Heart left ventricle (tissue), 13 donors: Measurements from ENCODE around the gene COCH.

ENCODE experiments used
- POLR2A ChIP-seq, 2 donors: fragments of 450-650 bp; IDR thresholded peaks; one replicate each; pipeline ENCODE4 v1.6.1; 2017; ENCODE audit warnings: antibody characterized with exemption in 2 of 2, mild to moderate bottlenecking in 2 of 2, moderate library complexity in 2 of 2
- TF ChIP-seq, protein P1 (sequence below), 12 donors: fragments of 200-600 bp; sonication (generic) in 4 of 12; IDR thresholded peaks; one replicate each; pipeline versions ENCODE4 v1.5.0 to v1.8.0; 2018 to 2022; ENCODE audit warnings: antibody characterized with exemption in 12 of 12, mild to moderate bottlenecking in 5 of 12
- donor health status: ischemic (EF 13 %, LVEDD 7.1; RV severe dilation, severe dysfunction).
- donor health status: DM: no; HTN: yes; CAD: no.
- donor health status: DM: no; HTN: no; CAD: no.
- donor health status: ischemic (EF 25% LVEDD 6.9; RV normal size, moderate dysfunction).
- donor health status: ischemic (EF 25% LVEDD 5.7; RV mildly dilated, moderate dysfunction).
- donor health status: ischemic (EF 35%, LVEDD 5.7; RV mildly dilated, moderate dysfunction).
- donor health status: nonischemic (EF 11% LVEDD 7.7; RV severe dilation, severe dysfunction).
- donor health status: DM: yes; HTN: yes; CAD: no.
- donor health status: PGD.
- donor health status: ischemic (EF 29% LVEDD 5.4; RV normal size, mild dysfunction).
- donor health status: nonischemic (EF 23%, LVEDD 6.1; RV moderate dilation, normal function).

DNA sequence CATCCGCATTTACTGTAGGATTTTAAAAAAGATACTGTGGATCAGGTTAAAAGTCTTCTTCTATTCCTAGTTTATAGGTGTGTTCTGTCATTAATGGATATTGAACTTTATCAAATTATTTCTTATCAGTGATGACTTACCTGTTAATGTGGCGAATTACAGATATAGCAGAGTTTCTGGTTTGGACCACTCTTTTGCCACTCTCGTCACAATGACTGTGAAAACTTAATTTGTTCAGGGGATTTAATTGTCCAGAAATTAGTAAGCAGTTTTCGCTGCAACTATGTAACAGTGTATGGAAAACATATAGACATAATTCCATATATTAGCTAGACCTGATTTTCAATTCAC is 14.9 kb downstream of the COCH start:
- TF ChIP-seq, protein P1, sequence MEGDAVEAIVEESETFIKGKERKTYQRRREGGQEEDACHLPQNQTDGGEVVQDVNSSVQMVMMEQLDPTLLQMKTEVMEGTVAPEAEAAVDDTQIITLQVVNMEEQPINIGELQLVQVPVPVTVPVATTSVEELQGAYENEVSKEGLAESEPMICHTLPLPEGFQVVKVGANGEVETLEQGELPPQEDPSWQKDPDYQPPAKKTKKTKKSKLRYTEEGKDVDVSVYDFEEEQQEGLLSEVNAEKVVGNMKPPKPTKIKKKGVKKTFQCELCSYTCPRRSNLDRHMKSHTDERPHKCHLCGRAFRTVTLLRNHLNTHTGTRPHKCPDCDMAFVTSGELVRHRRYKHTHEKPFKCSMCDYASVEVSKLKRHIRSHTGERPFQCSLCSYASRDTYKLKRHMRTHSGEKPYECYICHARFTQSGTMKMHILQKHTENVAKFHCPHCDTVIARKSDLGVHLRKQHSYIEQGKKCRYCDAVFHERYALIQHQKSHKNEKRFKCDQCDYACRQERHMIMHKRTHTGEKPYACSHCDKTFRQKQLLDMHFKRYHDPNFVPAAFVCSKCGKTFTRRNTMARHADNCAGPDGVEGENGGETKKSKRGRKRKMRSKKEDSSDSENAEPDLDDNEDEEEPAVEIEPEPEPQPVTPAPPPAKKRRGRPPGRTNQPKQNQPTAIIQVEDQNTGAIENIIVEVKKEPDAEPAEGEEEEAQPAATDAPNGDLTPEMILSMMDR (IDR thresholded peaks at IDR 0.05): no peak
- TF ChIP-seq POLR2A (IDR thresholded peaks at IDR 0.05): no peak
